Amygdala (tissue), 56 donors: ENCODE results near the gene SPANXB1.
"Not testable (repeated sequence)": the region's sequence is repeated elsewhere in the genome, so short reads cannot be mapped to it uniquely, and the experiment has no call there.

ENCODE experiments used
- DNase-seq, 56 donors: peaks; one replicate each; lab custom pipeline; 2025; lab: John Stamatoyannopoulos, UW

The SPANXB1 gene

GRCh38 chrX:141002568-141002967 lies at the start of gene SPANXB1:
TSS of gene SPANXB1 (plus strand) at chrX:141002594. CDS start at chrX:141002694, 100 bp downstream.
- not testable (repeated sequence) for DNase-seq

- no peak for DNase-seq
These were observed 35.4 kb upstream of the SPANXB1 start for GRCh38 chrX:140967036-140967435.

GRCh38 chrX:140971099-140971795 lies 31.1 kb upstream of the SPANXB1 start:
- DNase-seq: no peak

GRCh38 chrX:140975472-140975871 lies 26.9 kb upstream of the SPANXB1 start:
- DNase-seq: no peak

GRCh38 chrX:140980271-140980670 lies 22.1 kb upstream of the SPANXB1 start:
- DNase-seq: no peak

GRCh38 chrX:140983730-140984129 lies 18.7 kb upstream of the SPANXB1 start:
- DNase-seq: no peak

- not testable (repeated sequence) for DNase-seq
These were observed 2.8 kb downstream of the SPANXB1 start for GRCh38 chrX:141005243-141005642.

GRCh38 chrX:141044246-141044645 lies 41.9 kb downstream of the SPANXB1 start:
- DNase-seq: not testable (repeated sequence)

GRCh38 chrX:141049878-141050277 lies 47.5 kb downstream of the SPANXB1 start:
- DNase-seq: not testable (repeated sequence)

- not testable (repeated sequence) for DNase-seq
These were observed 49.7 kb downstream of the SPANXB1 start for GRCh38 chrX:141052098-141052497.
